Activated CD4-positive, CD25-positive, alpha-beta regulatory T cell (primary cell): Measurements from ENCODE around the gene CBX3.
"Not testable (repeated sequence)": the region's sequence is repeated elsewhere in the genome, so short reads cannot be mapped to it uniquely, and the experiment has no call there.

Source experiments
- DNase-seq, 4 experiments: peaks; one replicate each; lab custom pipeline; 2025; lab: John Stamatoyannopoulos, UW

The CBX3 gene

GRCh38 chr7:26188206-26188956 is 13.2 kb upstream of the CBX3 start:
- no peak for DNase-seq

- no peak for DNase-seq
Observed at GRCh38 chr7:26188957-26189541, 12.5 kb upstream of the CBX3 start.

GRCh38 chr7:26189697-26190096 is 11.8 kb upstream of the CBX3 start:
- DNase-seq: no peak

- no peak for DNase-seq
Observed at GRCh38 chr7:26190417-26190869, 11.1 kb upstream of the CBX3 start.

GRCh38 chr7:26191233-26191973 is 10.1 kb upstream of the CBX3 start:
- no peak for DNase-seq

- DNase-seq: no peak
Observed at GRCh38 chr7:26191974-26192479, 9.5 kb upstream of the CBX3 start.

- DNase-seq: no peak
Observed at GRCh38 chr7:26192485-26193087, 9.0 kb upstream of the CBX3 start.

- no peak for DNase-seq
Observed at GRCh38 chr7:26193432-26194207, 7.9 kb upstream of the CBX3 start.

GRCh38 chr7:26194764-26195163 is 6.8 kb upstream of the CBX3 start:
- not testable (repeated sequence) for DNase-seq

- no peak for DNase-seq
Observed at GRCh38 chr7:26195182-26195581, 6.4 kb upstream of the CBX3 start.

- DNase-seq: no peak
Observed at GRCh38 chr7:26195867-26196657, 5.5 kb upstream of the CBX3 start.

GRCh38 chr7:26197153-26198115 is 4.1 kb upstream of the CBX3 start:
- DNase-seq: no peak

- no peak for DNase-seq
Observed at GRCh38 chr7:26198133-26198780, 3.3 kb upstream of the CBX3 start.

- no peak for DNase-seq
Observed at GRCh38 chr7:26198781-26199169, 2.8 kb upstream of the CBX3 start.

GRCh38 chr7:26199301-26200037 is 2.1 kb upstream of the CBX3 start:
- DNase-seq: peak; percentile 28 to 59 (median 38)

GRCh38 chr7:26200038-26200443 is 1.5 kb upstream of the CBX3 start:
- DNase-seq: peak; percentile 58 to 67 (median 61)

- DNase-seq: peak; percentile 95 to 100 (median 96)
Observed at GRCh38 chr7:26200444-26201246, 900 bp upstream of the CBX3 start, which contains the start of gene HNRNPA2B1. TSS of gene HNRNPA2B1 (minus strand) at chr7:26200746. CDS start at chr7:26200577, 169 bp downstream.
